Subcutaneous adipose tissue (tissue), 4 donors: Measurements from ENCODE around the gene MTA3. TPM values are rescaled to one million over a fixed set of nuclear protein-coding genes. Genes with fewer than 3 reads are reported as not detected.

ENCODE experiments used
- total RNA-seq, 4 donors: library from RNA; depleted of rRNA; stranded (reverse); fragments of >200 nt; gene quantifications; one replicate each; pipeline ENCODE4 v1.1.0, GENCODE V29; 2016
- TF ChIP-seq, protein P1 (sequence below): fragments of 450-650 bp; IDR thresholded peaks from one replicate; pipeline ENCODE4 v1.5.1; 2016; ENCODE audit warnings: low read depth, mild to moderate bottlenecking, control low read depth, antibody characterized with exemption, moderate library complexity

The MTA3 gene
- total RNA-seq, 4 donors from 2014 or later = 25.8 to 46.6 (median 27.1) TPM

DNA sequence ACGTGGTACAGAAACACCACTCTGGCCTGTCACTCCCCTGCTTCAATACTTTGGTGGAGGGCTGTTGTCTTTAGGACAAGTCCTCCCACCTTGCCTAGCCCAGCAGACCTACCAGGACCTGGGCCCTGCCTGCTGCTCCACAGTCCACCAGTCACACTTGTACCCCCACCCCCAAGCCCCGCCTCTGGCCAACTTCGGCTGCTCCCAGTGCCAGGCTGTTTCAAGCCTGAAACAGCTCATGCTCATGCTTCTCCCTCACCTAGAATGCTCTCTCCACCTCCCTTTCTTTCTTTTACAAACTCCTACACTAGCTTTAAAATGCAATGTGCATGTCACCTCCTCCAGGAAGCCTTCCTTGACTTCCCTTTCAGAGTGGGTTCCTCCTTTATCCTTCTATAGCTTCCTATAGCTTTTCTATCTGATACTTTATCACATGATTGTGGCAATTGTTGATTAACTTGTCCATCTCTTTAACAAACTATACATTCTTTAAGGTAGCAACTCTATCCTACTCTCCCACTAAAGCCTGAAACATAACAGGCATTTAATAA, 200.3 kb downstream of the MTA3 start:
- TF ChIP-seq, protein P1, sequence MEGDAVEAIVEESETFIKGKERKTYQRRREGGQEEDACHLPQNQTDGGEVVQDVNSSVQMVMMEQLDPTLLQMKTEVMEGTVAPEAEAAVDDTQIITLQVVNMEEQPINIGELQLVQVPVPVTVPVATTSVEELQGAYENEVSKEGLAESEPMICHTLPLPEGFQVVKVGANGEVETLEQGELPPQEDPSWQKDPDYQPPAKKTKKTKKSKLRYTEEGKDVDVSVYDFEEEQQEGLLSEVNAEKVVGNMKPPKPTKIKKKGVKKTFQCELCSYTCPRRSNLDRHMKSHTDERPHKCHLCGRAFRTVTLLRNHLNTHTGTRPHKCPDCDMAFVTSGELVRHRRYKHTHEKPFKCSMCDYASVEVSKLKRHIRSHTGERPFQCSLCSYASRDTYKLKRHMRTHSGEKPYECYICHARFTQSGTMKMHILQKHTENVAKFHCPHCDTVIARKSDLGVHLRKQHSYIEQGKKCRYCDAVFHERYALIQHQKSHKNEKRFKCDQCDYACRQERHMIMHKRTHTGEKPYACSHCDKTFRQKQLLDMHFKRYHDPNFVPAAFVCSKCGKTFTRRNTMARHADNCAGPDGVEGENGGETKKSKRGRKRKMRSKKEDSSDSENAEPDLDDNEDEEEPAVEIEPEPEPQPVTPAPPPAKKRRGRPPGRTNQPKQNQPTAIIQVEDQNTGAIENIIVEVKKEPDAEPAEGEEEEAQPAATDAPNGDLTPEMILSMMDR = no peak

DNA sequence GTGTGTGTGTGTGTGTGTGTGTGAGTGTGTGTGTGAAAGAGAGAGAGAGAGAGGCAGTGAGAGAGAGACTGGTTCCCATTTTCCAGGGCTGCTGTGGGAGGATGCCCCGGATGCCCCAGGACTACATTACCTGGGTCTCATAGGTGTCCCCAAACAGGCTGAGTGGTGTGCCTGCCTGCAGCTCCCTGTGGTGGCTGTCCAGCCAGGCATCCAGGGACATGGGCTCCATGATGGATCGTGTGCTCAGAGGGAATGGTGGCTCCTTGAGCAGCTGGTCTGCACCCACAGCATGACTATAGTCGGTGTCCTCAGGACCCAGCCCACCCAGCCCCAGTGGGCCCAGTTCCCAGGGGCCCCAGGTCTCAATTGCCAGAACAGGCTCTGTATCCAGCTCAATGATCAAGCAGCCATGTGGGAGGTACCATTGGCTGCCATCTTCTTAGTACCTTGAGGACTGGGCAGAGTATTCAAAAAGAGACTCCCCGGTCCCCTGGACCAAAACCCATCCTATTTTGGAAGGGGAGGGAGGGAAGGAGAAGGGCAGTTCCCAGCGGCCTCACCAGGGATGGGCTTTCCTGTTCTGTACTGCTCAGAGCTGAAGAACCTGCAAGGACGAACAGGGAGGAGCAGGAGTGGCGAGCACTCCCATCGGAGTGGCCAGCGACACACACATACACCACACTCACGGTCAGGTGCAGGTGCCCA, 201.3 kb downstream of the MTA3 start:
- TF ChIP-seq, protein P1 = no peak

DNA sequence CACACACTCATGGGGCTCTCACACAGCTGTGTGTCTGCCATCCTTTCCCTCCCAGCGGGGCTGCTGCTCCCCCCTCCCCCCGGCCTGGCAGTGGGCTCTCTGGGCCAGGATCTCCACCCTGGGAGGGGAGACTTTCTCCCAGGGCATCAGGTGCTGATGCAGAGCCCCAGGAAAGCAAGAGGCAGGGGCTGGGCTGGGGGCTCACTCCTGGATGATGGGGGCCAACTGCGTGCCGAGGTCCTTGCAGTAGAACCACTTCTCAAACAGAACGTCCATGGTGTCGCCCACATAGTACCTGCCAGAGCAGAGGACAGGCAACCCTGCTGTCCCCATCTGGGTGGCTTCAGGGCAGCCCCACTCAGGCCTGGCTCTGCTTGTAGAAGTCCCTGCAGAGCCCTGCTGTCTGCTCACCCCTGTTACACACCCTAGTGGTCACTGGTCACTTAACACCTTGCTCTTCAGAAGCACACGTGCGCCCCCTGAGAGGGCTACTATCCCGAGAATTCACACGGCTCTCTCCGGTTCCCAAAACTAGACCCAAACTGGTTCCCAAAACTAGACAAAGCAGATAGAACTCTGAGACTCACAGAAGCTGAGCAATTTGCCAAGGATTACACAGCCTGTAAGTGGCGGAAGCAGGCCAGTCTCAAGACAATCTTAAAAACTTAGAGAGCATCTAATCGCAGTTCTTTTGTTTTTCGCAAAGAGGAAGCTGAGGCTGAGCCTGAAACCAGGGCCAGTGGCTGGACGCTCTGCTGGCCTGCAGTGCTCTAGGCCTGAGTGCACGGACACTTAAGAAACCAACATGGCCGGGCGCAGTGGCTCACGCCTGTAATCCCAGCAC, 202.1 kb downstream of the MTA3 start:
- TF ChIP-seq, protein P1 = no peak

DNA sequence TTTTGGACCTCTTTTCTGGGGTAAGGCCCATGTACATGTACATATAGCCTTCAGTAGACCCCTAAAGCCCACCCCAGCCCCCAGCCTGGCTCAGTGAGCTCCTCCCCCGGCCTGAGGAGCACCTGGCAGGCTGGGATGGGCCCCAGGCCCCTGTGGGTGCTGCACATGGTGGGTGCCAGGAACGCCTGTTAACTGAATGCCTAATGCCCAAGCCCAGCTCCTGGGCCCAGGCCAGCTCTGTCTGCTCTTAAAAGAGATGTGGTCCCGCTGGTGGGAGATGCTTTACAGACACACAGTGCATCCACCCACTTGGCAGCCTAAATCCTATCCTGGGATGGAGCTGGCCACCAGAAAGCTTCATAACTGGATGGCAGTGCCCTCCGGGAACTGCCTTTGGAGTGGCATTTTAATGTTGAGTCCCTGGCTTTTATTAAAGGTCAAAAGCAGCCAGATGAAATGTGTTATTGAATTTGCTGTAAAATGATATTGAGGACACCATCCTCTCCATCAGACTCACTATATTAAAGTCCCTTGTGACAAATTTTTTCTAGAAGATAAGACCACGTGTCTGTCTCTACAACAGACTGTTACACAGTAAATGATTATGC, 203.2 kb downstream of the MTA3 start:
- TF ChIP-seq, protein P1 = no peak

DNA sequence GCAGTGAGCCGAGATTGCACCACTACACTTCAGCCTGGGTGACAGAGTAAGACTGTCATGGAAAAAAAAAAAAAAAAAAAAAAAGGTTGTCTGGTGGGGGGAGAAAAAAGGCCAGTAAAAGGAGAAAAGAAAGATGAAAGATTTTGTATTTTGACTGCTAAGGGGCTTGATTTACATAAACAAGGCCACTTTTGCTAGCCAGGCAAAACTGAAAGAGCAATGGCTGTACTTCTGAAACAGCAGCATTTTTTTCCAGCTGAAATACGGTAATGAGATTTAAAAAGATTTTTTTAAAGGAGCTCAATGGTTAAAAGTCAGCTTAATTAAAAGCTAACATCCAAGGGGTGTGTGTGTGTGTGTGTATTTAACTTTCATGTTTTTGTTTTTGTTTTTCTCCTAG, 206.8 kb downstream of the MTA3 start:
- TF ChIP-seq, protein P1 = no peak

DNA sequence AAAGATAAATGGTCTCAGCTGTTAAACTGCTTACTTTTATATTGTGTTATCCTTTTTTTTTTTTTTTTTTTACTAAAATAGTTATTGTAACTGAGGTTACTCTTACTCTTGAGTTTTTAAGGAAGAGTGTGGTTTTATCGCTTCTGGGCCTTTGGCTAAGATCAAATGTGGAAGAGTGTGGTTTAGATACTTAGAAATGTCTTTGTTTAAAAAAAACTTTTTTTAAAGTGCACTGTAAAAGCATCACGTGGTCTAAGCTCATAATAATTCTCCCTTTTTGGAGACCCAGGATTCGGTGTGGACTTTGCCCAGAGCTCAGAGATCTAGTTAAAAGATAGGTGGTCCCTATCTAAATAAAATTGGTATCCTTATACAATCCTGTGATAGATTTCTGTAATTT, 207.4 kb downstream of the MTA3 start:
- TF ChIP-seq, protein P1 = no peak
